H4 (cell line): ENCODE results near the gene C17orf75. TPM values are rescaled to one million over a fixed set of nuclear protein-coding genes. Genes with fewer than 3 reads are reported as not detected.
"Not testable (repeated sequence)": the region's sequence is repeated elsewhere in the genome, so short reads cannot be mapped to it uniquely, and the experiment has no call there.

Source experiments
- DNase-seq: peaks from one replicate; pipeline ENCODE4 v3.0.0-alpha.2; 2015; ENCODE audit warnings: low spot score
- total RNA-seq: library from RNA; depleted of rRNA; stranded (reverse); fragments of >200 nt; shearing (Covaris generic); gene quantifications from 2 replicates; pipeline ENCODE4 v1.2.3, GENCODE V29; 2014; rRNA removed

C17orf75 gene
- 20.0 and 24.9 TPM in 2 replicates for total RNA-seq

DNA sequence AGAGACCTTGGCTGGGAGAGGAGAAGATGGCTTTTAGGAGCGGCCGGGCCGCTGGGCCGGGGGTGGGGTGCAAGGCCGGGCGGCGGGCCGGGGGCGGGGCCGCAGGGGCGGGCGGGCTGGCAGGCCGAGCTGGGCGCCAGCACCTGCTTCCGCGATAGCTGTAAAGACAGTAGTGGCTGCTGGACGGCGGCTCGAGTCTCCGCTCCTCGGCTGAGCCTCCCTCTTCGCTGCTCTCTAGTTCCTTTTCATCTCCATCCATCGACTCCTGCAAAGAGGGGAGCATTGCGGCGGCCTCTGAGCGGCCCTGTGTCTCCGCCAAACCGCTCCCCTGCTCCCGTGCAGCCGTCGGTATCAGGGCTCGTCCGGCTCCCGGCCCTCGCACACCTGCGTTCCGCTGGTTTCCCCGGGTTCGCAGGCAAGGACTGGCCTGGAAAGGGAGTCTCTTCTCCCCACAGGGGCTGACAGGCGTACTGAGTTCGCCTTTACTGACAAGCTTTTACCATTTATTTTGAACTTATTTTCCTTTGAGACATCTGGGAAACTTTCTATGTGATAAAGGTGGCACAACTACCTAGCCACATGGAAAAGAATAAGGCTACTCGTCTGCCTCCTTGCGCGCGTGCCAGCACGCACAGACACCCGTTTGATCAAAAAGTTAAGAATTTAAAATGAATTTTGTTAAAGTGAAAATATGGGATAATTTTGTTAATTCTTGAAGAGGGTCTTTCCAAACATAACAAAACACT lies at the start of gene C17orf75:
Gene C17orf75 (minus strand): TSS at position 317 of the 746 bp plus-strand sequence. CDS start 34 bp downstream, at position 283.
- peak; percentile 58 for DNase-seq

- DNase-seq, result no peak
Observed at GRCh38 chr17:32388613-32389459, 46.9 kb upstream of the C17orf75 start.

GRCh38 chr17:32388128-32388527 lies 46.2 kb upstream of the C17orf75 start:
- DNase-seq, result not testable (repeated sequence)

DNA sequence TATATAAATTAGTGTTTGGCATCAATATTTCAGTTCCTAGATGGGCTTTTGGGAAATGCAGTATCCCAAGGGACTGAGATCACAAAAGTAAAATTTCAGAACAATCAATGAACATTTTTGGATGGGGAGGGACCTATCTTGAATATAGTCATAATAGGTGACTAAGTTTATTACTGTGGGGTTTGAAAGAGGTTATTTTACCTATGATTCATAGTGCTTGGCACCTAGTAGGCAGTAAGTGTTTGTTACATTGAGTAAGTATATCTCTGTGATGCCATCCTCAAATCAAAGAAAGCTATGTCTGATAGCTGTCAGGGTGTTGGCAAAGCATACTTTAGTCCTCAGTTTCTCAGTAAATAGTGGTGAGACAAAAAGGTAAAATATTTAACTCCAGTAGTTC lies 44.9 kb upstream of the C17orf75 start:
- DNase-seq, result no peak

DNA sequence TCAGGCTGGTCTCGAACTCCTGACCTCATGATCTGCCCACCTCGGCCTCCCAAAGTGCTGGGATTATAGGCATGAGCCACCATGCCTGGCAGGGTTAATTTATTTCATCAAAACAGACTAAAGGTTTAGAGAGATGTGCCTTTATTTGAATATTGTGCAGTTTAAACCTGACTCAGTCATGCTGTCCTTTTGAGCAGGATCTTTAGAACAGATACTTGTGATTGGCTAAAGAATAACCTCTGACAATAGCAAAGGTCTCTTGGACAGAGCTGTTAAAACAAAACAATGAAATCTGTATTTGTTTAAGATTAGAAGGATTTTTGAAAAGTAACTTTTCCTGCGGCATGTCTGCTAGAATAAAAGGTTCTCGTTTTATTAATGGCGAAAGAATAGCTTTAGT lies 44.0 kb upstream of the C17orf75 start:
- no peak for DNase-seq

GRCh38 chr17:32385121-32385520 lies 43.1 kb upstream of the C17orf75 start:
- no peak for DNase-seq

- no peak for DNase-seq
Observed at GRCh38 chr17:32383926-32384434, 42.0 kb upstream of the C17orf75 start.

DNA sequence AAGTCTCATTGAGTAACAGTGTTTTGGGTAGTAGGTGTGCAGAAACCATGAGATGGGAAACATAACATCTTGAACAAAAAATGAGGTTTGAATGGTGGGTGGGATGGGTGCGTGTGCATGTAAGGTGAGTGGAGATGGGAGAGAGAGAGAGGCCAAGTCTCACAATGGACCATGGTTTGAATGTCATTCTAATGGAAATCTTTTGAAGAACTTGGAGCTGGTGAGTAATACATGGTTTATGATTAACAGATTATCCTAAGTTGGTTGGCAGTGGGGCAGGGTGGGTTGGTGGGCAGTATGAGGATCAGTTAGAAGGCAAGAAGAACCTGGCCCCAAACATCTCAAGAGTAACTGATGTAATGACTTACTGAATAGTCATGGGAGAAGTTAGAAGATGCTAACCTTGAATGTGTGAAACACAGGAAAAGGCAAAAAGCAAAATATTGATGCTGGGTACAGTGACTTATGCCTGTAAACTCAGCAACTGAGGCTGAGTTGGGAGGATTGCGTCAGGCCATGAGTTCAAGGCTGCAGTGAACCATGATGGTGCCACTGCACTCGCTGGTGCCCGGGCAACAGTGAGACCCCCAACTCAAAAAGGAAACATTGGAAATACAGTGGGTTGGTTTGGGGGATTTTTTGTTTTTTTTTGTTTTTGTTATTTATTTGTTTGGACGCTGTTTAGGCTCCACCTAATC lies 40.7 kb upstream of the C17orf75 start:
- no peak for DNase-seq

DNA sequence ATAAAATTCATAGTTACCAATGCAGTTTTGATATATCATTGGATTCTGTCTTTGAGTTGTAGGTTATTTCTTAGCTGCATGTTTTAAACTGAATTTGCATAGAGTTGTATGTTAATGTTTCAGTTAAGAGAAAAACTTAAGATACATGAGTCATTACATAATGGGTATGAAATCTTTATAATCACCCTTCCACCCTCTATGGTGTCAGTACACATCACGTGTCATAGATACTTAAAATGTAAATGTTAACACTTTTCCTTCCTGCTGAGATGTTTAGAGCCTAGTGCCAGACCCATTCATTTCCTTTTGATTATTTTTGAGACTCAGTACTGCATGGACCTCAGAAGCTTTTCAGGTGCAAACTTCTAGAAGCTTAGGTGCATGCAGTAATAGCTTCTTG lies 28.5 kb upstream of the C17orf75 start:
- no peak for DNase-seq

GRCh38 chr17:32361270-32361669 lies 19.3 kb upstream of the C17orf75 start:
- no peak for DNase-seq

- DNase-seq, result no peak
Observed at GRCh38 chr17:32357615-32358014, 15.6 kb upstream of the C17orf75 start.

DNA sequence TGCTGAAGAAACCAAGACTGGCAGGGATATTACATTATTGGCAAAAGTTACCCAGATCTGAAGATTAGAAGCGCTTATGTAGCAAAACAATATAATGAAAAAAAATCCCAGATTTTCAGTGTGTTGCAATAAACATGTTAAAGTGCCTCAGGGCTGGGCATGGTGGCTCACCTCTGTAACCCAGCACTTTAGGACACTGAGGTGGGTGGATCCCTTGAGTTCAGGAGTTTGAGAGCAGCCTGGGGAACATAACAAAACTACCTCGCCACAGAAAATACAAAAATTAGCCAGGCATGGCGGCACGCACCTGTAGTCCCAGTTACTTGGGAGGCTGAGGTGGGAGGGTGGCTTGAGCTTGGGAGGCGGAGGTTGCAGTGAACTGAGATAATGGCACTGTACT lies 14.8 kb upstream of the C17orf75 start:
- no peak for DNase-seq

- no peak for DNase-seq
Observed at GRCh38 chr17:32356378-32356743, 14.4 kb upstream of the C17orf75 start.

GRCh38 chr17:32355649-32356377 lies 13.8 kb upstream of the C17orf75 start:
- no peak for DNase-seq

- not testable (repeated sequence) for DNase-seq
Observed at GRCh38 chr17:32352734-32353133, 10.8 kb upstream of the C17orf75 start.

GRCh38 chr17:32350666-32351418 lies 8.9 kb upstream of the C17orf75 start:
- peak; percentile 35 for DNase-seq

- DNase-seq, result peak; percentile 95
Observed at GRCh38 chr17:32349854-32350665, 8.1 kb upstream of the C17orf75 start, which contains the start of gene ZNF207. Gene ZNF207 (plus strand): TSS chr17:32350157. CDS start chr17:32350286, 129 bp downstream.

DNA sequence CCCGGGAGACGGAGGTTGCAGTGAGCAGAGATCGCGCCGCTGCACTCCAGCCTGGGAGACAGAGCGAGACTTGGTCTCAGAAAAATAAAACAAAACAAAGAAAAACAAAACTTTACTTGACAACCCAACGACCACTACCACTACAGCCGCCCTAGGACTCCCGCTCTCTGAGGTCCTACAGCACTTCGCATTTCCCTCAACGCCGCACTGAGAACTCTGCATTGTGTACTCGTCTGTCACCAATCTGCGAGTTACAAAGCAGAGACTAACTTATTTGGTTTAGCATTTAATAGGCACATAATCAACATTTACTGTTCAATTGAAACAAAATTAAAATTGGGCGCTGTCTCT lies 7.5 kb upstream of the C17orf75 start:
- DNase-seq, result no peak

GRCh38 chr17:32348483-32348800 lies 6.5 kb upstream of the C17orf75 start:
- no peak for DNase-seq
